Measurements from ENCODE around the gene SEMA5A. TPM values are rescaled to one million over a fixed set of nuclear protein-coding genes. Genes with fewer than 3 reads are reported as not detected.

The SEMA5A gene
- total and polyA plus RNA-seq, 7 donors: 0.24 to 3.9 (median 0.66) TPM

DNA sequence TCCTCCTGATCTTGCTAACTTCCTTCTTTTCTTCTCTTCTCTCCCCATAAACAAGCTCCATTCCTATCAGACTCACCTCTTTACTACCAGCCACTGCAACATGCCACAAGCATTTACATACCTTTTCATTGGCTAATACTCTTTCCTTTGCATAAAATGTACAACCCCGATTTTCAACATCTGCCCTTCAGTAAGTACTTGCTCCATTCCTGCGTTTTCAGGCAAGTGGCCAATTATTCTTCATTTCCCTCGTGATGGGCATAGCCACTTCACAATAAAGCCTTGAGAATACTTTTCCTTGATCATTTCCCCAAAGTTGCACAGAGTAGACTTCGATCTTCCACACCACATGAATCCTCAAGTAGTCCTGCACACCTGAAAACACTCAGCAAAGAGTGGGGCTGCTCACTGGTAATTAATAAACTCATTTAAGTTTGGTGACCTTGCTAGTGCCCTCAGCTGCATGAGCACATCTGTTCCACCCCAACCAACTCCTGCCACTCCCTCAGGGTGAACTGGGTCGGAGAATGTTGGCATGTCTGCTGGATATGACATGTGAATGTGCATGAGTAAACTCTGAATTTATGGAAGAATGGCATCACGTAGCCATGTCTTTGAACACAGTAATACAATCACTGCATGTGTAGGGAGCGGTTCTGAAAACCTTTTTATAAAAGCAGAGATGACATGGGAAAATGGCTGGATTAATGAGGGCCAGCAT lies 535.8 kb downstream of the SEMA5A start:
- Histone ChIP-seq H3K27me3 (ENCODE audit: insufficient read depth in 3 of 3, low read length in 2 of 3) (no peaks in the 10 kb centered on the region), H3K27ac (no peak overlapping the region), H3K9me3 (no peaks in the 10 kb centered on the region), H3K4me3 (no peak overlapping the region), H3K4me1 (no peaks in the 10 kb centered on the region), H3K36me3 (ENCODE audit: insufficient read depth in 1 of 2, low read depth in 1 of 2) (no peaks in the 10 kb centered on the region)
- ATAC-seq: no peak
- WGBS, 3 donors: 59 to 62% (median 62%) methylated on average over 7 of the region's 7 CpGs
- TF ChIP-seq, protein P1, sequence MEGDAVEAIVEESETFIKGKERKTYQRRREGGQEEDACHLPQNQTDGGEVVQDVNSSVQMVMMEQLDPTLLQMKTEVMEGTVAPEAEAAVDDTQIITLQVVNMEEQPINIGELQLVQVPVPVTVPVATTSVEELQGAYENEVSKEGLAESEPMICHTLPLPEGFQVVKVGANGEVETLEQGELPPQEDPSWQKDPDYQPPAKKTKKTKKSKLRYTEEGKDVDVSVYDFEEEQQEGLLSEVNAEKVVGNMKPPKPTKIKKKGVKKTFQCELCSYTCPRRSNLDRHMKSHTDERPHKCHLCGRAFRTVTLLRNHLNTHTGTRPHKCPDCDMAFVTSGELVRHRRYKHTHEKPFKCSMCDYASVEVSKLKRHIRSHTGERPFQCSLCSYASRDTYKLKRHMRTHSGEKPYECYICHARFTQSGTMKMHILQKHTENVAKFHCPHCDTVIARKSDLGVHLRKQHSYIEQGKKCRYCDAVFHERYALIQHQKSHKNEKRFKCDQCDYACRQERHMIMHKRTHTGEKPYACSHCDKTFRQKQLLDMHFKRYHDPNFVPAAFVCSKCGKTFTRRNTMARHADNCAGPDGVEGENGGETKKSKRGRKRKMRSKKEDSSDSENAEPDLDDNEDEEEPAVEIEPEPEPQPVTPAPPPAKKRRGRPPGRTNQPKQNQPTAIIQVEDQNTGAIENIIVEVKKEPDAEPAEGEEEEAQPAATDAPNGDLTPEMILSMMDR (IDR thresholded peaks at IDR 0.05): no peak
- DNase-seq: no peak
- intact Hi-C loops (cut with DNase I): no loop called here

DNA sequence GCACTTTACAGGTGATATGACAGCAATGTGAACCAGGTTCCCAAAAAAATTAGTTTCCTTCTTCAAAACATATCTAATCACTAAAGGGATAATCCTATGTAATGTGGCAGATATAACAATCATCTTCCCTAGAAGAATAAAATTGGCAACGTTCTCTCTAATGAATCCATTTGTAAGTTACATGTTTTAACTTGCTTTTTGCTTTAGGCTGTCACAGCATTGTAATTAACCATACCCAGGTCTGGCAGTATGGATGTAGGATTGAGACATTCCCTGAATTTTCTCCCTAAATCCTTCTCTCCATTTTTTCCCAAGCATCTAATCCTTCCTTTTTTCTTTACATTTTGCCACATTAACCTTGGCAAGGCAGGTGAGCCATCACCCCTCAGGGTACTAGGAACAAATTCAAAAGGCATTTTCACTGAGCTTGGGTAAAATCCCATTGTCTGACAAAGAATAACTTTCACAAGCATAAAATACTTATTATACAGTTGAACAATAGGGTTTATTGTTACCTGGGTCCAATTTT lies 548.3 kb downstream of the SEMA5A start:
- H3K36me3 ChIP-seq (ENCODE audit: insufficient read depth in 1 of 2, low read depth in 1 of 2): no peaks in the 10 kb centered on the region
- no peaks in the 10 kb centered on the region for H3K27me3 ChIP-seq (ENCODE audit: insufficient read depth in 3 of 3, low read length in 2 of 3)
- 38 to 45% (median 42%) methylated on average over 1 of the region's 1 CpG for WGBS, 3 donors
- intact Hi-C loops (cut with DNase I): no loop called here
- TF ChIP-seq, protein P1 (IDR thresholded peaks at IDR 0.05): no peak
- H3K9me3 ChIP-seq: peaks cover 3% of the 10 kb centered on the region
- H3K4me1 ChIP-seq: no peaks in the 10 kb centered on the region
- no peak overlapping the region for H3K27ac ChIP-seq
- DNase-seq (no peak), ATAC-seq (no peak)
- no peak overlapping the region for H3K4me3 ChIP-seq

DNA sequence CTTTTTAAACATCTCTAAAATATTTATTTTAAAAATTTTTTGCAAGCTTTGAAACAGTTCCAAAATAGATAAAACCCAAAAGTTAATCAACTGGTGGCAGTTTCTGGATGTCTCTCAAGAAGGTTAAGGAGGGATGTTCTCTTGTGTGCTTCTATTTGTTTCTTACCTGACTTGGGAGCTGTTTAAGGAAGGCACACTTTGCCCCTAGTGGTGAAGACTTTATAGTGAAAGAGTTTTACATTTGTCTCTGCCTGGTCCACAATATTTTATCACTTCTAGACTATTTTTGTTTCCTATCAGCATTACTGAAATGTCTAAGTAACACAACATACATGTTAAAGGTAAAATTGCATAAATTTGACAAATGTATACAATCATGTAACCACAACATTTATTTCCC lies 552.8 kb downstream of the SEMA5A start:
- Histone ChIP-seq H3K4me3 (no peak overlapping the region), H3K4me1 (no peaks in the 10 kb centered on the region), H3K27me3 (ENCODE audit: insufficient read depth in 3 of 3, low read length in 2 of 3) (no peaks in the 10 kb centered on the region), H3K36me3 (ENCODE audit: insufficient read depth in 1 of 2, low read depth in 1 of 2) (no peaks in the 10 kb centered on the region), H3K9me3 (peaks cover 3% of the 10 kb centered on the region), H3K27ac (no peak overlapping the region)
- DNase-seq (no peak), ATAC-seq (no peak)
- intact Hi-C loops (cut with DNase I): no loop called here
- TF ChIP-seq, protein P1 (IDR thresholded peaks at IDR 0.05): no peak

Other genes with a start within 250 kb of the SEMA5A start
- gene TAS2R1, start 84.3 kb upstream of the SEMA5A start, total RNA-seq: not detected
- not detected for gene TAS2R1, start 84.3 kb upstream of the SEMA5A start, polyA plus RNA-seq